HG02970 (cell line): ENCODE data around the gene LIG3.
"Not testable (repeated sequence)": the region's sequence is repeated elsewhere in the genome, so short reads cannot be mapped to it uniquely, and the experiment has no call there.

Source experiments
- ATAC-seq: cut with Tn5 transposase; IDR thresholded peaks from one replicate; pipeline ENCODE4 v1.9.1; 2021; ENCODE audit warnings: mild to moderate bottlenecking, moderate library complexity, moderate number of reproducible peaks; ENCODE audit not compliant: unreplicated experiment, low FRiP score

Gene LIG3

DNA sequence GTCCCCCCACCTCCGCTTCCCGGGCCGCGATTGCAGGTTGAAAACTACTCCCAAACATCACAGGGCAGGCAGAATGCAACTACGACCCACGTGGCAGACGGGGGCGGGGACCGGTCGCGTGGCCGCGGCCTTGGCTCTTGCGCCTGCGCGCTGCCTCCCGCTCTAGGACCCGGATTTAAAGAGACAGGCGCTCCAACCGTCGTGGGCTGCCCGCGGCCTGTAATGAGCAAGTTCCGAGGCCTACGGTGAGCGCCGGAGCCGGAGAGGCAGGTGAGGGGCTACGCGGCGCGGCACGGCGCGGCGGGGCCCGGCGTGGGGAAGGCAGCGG, at the start of gene LIG3:
Gene LIG3, plus strand, starts transcription at position 160 of the 328 bp plus-strand sequence. CDS start 2,494 bp downstream, outside the sequence.
- peak; percentile 83 for ATAC-seq

DNA sequence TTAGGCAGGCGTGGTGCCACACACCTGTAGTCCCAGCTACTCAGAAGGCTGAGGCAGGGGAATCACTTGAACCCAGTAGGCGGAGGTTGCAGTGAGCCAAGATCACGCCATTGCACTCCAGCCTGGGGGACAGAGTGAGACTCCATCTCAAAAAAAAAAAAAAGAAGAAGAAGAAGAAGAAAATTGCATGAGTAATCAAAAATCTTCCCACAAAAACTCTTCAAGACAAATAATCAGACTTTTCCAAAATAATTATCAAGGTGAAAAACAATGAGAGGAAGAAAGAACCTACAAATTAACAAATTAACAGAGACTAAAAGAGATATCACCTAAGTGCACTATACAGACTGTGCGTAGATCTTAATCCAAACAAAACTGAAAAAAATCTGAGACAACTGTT, 29.5 kb upstream of the LIG3 start:
- ATAC-seq = not testable (repeated sequence)

DNA sequence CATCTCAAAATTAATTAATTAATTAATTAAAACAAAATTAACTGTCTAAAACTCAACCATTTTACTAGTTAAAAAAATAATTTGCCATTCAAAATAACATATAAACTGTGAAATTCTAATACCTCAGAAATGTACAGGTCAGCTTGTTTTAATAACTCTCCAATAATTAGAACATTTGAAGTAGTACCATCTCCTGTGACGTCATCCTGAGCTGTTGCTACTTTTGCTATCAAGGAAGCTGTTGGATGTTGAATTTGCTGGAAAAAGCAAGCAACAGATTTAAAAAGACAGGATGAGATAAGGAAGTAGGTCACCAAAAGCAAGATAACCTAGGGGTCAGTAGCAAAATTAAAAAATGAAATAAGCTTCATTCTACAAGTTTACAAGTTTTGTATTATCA, 21.9 kb upstream of the LIG3 start:
- no peak for ATAC-seq

DNA sequence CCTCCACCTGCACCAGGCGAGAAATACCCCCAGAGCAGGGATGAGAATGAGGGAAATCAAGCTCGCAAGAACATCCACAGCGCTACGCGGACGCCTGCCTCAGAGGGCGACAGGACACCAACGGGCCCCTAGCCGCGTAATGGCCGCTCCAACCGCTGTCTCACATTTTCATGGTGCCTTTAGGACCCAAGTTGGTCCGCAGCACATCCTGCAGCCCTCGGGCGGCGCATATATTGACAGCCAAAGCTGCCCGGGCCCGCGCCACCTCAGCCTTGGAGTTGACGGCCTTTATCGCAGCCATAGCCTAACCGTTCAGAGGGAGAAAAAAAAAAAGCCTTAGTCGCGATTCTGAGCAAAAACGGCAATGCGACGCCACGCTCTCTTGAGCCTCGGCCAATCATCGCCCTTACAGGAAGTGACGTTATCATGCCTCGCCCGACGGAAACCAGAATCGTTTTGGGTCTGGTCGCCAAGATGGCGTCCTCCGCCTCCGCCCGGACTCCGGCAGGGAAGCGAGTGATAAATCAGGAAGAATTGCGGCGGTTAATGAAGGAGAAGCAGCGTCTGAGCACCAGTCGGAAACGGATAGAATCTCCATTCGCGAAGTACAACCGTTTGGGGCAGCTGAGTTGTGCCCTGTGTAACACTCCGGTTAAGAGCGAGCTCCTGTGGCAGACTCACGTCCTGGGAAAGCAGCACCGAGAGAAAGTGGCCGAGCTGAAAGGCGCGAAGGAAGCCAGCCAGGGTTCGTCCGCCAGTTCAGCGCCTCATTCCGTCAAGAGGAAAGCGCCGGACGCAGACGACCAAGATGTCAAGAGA, 19.0 kb upstream of the LIG3 start, which contains the start of the genes CCT6B and ZNF830:
Gene CCT6B, minus strand, starts transcription at position 368 of the 819 bp plus-strand sequence. Its CDS starts 67 bp downstream, at position 301.
Gene ZNF830, plus strand, starts transcription at position 448 of the 819 bp plus-strand sequence. Its CDS starts 27 bp downstream, at position 475.
- peak; percentile 87 for ATAC-seq

DNA sequence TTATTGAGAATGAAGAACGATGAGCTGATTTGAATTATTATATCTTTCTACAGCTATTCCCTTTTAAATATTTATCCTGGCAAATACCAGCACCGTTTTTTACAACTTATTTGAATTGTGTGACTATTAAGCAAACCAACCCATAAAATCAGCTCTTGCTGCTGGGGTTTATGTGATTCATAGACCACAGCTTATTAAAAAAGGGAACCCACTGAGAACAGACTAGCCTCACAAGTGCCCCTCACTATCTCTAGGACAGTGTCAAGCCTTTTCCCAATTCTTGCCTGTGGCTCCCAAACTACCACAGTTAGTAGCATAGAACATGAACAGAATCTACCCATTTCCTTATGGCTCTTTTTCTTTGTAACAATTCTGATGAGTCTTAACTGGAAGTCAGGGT, 6.1 kb upstream of the LIG3 start:
- no peak for ATAC-seq

DNA sequence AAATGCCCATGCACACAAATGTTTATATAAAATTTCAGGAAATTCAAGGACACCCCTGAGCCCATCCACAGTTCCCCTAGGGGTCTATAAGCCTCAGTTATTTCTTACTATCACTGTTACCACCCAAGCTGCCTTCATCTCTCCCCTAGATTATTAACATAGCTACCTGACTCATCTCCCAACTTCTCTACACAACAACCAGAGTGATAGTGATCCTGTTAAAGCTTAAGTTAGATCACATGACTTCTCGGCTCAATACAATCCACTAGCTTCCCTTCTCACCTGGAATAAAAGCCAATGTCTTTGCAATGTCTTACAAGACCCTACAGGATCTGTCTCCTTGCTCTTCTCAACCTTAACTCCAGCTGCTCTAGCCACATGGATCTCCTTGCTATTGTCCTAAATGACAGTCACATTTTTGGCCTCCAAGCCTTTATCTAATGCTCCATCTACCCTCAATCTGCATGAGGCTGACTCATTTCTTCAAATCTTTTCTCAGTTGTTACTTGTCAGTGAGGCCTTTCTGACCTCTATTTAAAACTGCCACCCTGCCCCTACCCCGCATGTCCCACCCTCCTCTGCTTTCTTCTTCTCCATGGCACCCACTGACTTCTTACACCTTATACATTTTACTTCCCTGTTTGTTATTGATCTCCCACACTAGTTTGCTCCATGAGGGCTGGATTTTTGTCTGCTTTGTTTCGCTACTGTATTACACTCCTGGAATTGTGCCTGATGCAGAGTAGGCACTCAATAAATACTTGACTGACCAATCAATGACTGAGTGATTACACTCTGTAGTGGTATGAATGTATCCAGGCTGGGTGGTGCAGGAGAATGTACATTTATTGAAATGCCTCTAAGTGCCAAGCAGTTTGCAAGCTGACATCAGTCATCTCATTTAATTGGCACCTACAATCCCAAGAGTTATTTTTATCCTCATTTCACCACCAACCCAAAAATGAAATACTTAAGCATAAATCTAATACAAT, 5.2 kb upstream of the LIG3 start:
- ATAC-seq = no peak

DNA sequence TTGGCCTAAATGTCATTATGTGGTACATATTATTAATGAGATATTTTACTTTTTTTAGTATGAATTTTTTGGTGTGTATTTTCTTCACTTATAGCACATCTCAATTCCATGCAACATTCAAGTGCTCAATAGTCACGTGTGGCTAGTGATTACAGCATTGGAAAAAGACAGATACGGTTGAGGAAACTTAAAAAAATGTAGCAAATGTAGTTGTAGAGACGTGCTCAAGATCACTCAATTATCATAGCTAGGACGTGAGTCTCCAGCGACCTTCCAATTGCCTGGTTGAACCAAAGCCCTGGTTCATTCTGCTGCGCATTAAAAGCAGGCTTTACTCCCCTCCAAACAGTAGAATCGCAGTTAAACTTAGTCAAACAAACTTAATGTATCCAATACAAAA, 1.2 kb upstream of the LIG3 start:
- ATAC-seq = no peak

DNA sequence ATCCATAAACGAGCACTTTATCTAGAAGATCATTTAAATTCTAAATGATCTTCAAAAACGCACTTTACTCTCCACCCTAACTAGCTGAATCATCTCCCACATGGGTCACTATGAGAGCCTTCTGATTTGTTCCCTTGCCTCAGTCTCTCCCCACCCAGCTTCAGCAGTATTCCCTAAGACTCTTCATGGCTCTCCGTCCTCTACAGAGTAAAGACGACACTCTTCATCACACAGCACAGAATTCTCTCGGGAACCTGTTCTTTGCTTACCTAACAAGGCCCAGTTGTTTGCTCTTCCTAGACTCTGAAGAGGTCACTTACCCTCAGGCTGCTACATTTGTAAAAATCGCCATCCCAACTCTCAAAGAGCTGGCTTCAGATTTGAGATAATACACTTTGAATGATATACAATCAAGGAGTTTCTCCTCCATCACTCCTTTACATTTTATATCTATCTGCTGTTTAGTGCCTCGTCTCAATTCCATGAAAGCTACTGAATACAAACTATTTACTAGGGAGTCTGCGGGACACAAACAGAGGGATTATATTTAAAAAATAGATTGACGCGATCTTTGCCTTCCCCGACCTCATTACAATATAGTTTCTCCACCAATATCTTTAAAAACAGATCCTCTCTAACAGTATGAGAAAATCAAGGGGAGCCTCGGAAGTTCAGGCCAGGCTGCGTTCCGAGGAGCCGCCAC, 511 bp upstream of the LIG3 start:
- ATAC-seq = no peak

DNA sequence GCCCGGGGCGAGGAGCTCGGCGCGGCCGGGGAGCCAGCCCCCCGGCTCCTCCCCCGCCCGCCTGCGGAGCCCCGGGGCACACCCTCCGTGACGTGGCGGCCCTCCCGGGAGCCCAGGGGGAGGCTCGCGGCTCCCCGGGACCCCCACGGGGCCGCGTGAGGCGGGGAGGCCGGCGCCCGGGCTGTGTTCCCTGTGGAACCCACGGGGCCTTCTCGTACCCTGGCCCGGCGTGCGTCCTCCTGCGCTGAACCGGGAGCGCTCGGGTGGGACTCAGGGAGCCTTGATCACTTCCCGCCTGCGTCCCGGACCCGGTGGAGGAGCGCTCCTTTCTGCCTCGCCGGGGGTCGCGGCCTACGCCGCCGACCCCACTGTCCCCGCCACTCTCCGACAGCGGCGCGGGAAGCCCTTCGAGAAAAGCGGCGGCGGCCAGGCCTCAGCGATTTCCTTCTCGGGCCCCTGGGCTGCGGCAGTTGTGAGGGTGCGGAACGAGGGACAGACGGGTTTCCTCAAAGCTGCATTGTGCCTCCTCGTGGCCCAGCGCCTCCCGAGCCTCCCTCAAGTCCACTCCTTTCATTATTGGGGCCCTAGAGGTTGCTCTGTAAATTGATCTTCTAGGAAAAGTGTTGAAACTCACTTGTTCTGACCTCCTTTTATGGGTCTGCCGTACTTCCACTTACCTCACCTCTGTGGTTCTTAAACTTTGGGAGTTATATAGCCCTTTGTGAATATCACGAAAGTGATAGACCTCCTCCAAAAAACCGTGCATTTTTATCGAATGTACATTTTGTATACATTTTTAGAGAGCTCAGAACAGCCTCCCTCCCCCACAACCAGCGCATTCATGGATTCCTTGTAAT, 597 bp downstream of the LIG3 start:
- peak; percentile 86 for ATAC-seq

DNA sequence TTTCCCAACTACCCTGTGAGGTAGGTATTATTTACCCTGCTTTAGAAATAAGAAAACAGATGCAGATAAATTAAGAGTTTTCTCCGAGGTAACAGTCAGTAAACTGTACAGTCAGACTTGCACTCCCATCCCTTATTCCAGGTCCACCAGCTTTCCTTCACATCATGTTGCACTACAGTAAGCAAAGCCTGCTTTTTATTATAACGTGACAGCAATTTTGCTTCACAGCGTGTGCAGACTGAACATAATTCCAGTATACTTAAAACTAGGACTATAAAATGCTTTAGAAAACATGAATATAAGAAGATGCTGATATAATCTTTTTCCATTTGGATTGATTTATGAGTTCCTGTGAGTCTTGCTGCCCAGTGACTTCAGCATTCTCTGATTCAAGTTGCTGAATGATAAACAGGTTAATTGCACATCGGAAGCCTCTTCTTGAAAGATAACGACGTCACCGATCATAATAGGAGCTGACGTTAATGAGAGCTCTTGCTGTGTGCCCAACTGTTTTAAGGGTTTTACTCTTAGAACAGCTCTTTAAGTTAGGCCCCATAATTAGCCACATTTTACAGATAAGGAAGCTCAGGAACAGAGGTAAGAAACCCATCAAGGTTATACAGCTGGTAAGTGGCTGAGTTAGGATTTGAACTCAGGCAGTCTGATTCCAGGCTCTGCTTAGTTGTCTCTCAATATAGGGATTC, 1.4 kb downstream of the LIG3 start:
- no peak for ATAC-seq

DNA sequence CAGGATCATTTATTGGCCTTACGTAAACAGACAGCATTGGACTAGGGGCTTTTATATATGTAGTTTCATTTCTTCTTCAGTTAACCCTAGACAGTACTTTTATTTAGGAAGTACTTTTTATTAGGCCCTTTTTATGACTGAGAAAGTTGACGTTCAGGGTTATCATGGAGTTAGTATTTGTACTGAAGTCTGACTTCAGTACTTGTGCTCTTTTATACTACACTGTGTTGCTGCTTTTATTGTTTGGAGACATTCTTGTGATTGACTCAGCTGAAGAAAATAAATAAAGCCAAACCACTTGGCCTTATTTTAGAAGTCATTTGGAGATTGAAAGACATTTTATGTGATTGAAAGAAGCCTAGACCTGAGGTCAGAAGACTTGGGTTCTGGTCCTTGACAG, 6.9 kb downstream of the LIG3 start:
- no peak for ATAC-seq

DNA sequence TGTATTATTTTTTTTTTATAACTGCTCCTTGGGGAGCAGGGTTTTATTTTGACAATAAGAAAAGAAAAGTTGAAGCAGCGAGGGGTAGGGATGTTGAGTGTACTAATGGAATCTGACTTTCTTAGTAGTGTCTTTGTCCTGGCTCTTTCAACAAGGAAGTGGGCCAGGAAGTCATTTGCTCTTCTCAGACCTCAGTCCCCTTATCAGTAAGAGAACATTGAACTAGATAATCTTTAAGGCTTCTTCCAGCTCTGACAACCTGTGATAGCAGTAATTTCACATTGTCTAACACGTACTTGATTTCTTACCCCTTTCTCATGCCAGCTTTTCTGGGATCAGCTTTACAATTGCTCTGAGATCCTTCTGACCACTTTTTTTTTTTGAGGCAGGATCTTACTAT, 8.3 kb downstream of the LIG3 start:
- no peak for ATAC-seq

DNA sequence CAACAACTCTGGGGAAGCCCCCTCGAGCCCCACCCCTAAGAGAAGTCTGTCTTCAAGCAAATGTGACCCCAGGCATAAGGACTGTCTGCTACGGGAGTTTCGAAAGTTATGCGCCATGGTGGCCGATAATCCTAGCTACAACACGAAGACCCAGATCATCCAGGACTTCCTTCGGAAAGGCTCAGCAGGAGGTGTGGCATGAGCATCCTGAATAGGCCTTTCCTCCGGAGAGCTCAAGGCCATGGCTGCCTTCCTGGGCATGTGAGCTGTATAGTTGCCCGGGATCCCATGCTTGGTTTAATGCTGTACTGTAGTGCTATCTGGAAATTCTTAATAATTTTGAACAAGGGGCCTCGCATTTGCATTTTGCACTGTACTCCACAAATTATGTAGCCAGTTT, 9.2 kb downstream of the LIG3 start:
- no peak for ATAC-seq

DNA sequence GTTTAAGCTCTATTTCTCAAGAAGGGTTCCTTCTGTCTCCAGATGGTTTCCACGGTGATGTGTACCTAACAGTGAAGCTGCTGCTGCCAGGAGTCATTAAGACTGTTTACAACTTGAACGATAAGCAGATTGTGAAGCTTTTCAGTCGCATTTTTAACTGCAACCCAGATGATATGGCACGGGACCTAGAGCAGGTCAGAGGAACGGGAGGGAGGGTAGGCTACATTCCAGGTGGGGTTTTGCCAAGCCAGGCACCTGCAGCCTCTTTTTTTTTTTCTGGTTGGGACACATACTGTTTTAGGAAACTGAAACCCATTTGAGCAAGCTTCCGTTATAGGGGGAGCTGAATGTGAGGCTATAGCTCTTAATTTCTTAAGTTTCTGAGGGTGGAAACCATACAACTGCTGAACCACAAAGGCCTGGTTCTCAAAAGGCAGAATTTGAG, 10.6 kb downstream of the LIG3 start:
- ATAC-seq = no peak

DNA sequence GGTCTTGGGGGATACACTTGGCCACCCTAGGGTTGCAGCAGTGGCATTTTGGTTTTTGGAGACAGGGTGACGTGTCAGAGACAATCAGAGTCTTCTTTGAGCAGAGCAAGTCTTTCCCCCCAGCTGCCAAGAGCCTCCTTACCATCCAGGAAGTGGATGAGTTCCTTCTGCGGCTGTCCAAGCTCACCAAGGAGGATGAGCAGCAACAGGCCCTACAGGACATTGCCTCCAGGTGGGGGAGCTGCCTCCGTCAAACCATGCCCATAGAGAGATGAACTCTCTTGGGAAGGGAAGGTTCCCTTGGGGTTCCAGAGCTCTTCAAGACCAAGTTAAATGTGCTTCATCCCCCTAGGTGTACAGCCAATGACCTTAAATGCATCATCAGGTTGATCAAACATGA, 11.3 kb downstream of the LIG3 start:
- no peak for ATAC-seq

DNA sequence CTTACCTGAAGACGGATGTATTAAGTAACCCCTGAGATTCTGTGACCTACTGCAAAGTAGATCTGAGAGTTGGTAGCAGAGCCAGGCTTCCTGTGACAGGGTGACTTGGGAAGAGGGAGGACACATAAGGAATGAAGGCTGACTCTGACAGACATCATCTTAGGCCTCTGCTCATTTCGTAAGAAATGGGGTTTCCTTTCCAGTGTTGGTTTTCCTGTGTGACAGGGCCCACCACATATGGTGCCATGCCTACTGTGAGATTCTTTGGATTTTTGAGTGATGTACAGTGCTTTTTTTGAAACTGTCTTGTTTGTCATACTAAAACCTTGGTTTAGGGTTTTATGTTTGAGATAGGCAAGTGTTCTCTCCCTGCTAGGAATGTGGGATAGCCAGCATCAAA, 12.7 kb downstream of the LIG3 start:
- ATAC-seq = no peak

DNA sequence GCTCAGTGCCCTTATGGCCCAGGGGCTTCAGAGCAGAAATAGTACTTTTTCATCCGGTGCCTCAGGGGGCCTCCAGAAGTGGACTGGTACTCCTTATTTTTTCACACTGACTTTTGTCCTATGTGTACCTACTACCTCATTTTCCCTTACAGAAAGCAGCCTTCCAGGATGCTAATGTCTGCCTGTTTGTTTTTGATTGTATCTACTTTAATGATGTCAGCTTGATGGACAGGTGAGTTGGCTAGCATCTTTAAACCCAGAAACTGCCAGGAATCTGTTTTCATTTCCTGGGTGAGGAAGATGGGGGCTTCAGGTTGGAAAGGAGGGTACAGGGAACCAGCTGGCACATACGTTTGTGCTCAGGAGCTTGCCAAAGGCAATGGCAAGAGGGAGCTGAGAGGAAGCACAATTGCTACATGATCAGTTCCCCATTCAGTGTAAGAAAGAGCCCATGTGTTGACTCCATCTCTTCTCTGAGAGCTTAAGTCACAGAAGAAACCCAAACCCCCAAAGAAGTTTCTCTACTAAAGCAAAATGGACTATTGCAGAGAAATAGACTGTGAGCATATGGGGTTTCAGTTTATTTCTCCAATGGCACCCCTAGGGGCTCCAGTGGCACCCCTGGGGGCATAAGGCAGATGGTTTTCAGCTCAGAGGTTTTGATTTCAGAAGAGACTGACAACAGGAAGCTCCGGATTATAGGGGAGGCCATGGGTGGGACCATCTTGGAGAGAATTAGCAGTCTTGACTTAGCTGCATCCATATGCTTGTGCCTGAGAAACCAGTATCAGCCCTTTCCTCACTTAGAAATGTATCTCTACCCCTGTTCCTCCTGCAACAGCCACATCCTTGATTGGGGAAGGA, 16.3 kb downstream of the LIG3 start:
- no peak for ATAC-seq

DNA sequence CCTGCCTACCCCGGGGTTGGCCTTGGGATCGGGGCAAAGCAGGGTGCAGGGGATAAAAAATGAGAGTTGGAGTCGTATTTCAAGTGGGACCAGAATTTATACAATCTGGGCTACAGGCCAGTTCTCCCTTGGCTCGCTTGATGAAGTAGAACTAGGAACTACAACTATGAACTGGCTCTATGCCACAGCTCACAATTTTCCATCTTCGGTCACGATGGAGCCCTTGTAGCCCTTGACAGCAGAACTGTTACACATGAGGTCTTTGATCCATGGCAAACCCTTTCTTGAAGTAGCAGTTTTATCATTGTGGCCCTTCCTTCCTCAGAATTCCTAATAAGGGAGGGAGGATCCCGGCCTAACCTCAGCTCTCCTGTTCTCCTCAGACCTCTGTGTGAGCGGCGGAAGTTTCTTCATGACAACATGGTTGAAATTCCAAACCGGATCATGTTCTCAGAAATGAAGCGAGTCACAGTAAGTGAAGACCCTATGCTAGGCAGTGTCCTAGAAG, 17.1 kb downstream of the LIG3 start:
- no peak for ATAC-seq
